Anterior cingulate cortex (tissue), 58 donors: ENCODE data around the gene ELMO3.

Experiments used
- DNase-seq, 58 donors: peaks; one replicate each; lab custom pipeline; 2025; lab: John Stamatoyannopoulos, UW

ELMO3 gene, protein sequence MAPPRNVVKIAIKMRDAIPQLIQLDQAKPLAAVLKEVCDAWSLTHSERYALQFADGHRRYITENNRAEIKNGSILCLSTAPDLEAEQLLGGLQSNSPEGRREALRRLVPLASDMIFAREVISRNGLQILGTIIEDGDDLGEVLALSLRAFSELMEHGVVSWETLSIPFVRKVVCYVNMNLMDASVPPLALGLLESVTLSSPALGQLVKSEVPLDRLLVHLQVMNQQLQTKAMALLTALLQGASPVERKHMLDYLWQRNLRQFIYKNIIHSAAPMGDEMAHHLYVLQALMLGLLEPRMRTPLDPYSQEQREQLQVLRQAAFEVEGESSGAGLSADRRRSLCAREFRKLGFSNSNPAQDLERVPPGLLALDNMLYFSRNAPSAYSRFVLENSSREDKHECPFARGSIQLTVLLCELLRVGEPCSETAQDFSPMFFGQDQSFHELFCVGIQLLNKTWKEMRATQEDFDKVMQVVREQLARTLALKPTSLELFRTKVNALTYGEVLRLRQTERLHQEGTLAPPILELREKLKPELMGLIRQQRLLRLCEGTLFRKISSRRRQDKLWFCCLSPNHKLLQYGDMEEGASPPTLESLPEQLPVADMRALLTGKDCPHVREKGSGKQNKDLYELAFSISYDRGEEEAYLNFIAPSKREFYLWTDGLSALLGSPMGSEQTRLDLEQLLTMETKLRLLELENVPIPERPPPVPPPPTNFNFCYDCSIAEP

DNA sequence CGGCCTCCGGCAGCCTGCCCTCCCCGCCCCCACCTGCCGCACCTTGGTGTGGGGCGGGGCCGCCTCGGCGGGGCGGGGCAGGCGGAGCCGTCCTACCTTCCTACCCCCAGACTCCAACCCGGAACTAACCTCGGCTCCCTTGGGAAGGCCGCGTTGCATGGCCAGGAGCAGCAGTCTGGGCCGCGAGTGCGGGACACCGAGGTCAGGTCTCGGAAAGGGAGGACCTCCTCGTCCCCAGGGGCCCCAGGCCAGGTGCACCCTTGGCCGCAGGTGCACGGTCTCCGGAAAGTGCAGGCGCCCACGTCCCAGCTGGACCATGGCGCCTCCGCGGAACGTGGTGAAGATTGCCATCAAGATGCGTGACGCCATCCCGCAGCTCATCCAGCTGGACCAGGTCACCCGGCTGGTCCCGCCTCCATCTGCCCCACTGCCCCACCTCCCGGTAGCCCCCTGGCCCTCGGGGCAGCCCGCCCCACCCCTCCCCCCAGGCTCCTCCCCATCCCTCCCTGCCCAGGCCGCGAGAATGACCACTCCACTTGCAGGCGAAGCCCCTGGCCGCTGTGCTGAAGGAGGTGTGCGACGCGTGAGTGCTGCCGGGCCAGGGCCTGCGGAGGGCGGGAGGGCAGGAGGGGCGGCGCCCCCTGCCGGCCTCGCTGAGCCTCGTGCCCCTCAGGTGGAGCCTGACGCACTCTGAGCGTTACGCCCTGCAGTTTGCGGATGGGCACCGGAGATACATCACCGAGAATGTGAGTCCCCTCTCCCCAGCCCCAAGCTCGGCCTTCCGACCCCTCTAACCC, at the start of gene ELMO3:
TSS of gene ELMO3 (plus strand) at position 121 of the 797 bp plus-strand sequence. CDS start at position 317, 196 bp downstream.
- no peak for DNase-seq

GRCh38 chr16:67149276-67150046, 49.5 kb upstream of the ELMO3 start:
- DNase-seq, result no peak

DNA sequence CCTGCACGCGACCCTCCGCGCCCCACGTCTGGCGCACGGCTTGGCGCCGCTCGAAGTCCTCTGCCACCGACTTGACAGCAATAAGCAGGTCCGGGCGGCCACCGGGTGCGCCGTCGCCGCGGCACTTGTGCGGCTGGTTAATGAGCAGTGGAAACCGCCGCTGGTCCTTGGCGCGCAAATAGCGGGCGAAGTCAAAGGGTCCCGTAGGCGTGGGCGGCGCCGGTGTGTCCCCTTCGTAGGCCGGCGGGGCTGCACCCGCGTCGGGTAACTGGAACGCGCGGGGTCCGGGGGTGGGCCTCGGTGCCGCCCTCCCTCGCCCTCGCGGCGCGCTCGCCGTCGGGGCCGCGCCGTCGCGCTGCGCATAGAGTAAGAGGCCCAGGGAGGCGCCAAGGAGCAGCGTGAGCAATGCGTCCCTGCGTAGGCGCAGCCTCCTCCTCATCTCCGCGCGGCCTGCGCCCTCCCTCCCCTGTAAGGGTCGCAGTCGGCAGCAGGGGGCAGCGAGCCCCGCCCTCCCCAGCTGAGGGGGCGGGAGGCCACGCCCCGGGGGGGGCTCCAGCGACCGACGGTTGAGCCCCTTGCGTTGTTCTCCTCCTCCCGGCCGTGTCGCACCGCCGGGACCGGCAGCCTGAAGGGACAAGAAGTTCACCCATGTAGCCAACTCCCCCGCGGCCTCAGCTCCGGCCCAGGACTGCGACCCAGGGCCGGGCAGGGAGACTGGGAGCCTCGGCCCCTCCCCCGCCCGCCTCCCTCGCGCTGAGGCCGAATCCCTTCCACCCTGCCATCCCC, 48.7 kb upstream of the ELMO3 start:
- DNase-seq, result peak in 4 of 58 donors; percentile 16 to 63 (median 50)

DNA sequence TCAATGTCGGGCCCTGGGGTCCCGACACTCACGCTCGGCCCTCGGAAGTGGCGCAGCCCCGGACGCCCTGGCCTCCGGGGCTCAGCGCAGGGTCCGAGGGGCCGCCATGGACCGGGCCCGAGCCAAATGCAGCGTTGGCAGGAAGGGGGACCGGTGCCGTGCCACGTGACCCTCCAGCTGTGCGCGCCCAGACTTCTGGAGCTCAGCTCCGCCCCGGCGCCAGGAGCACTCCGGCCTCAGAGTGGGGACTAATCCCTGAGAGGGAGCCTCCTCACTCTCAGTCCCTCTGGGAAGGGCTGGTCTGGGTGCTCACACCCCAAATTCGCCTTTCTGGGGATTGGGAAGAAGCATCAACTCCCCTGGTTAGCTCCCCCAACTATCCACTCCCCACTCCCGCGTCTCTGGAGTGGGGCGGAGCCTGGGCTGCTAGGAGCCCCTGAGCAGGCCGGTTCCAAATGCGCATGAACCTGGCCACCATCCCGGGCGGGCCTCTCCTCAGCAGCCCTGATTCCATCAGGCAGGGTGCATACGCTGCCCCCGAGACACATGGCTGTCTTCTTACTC, 48.0 kb upstream of the ELMO3 start, which contains the start of gene B3GNT9:
TSS of gene B3GNT9 (minus strand) at position 166 of the 564 bp plus-strand sequence. CDS start 513 bp downstream, outside the sequence.
- peak in 49 of 58 donors; percentile 33 to 84 (median 64) for DNase-seq

- no peak for DNase-seq
These were observed 47.4 kb upstream of the ELMO3 start for GRCh38 chr16:67151431-67152097.

GRCh38 chr16:67154578-67155294, 44.2 kb upstream of the ELMO3 start:
- peak in 1 of 58 donors; percentile 31 for DNase-seq

- peak in 54 of 58 donors; percentile 23 to 81 (median 62) for DNase-seq
These were observed 43.4 kb upstream of the ELMO3 start for GRCh38 chr16:67155295-67156142.

- DNase-seq, result no peak
These were observed 42.6 kb upstream of the ELMO3 start for GRCh38 chr16:67156143-67156844.

- DNase-seq, result no peak
These were observed 41.7 kb upstream of the ELMO3 start for GRCh38 chr16:67157106-67157748.

- no peak for DNase-seq
These were observed 40.9 kb upstream of the ELMO3 start for GRCh38 chr16:67157892-67158635.

DNA sequence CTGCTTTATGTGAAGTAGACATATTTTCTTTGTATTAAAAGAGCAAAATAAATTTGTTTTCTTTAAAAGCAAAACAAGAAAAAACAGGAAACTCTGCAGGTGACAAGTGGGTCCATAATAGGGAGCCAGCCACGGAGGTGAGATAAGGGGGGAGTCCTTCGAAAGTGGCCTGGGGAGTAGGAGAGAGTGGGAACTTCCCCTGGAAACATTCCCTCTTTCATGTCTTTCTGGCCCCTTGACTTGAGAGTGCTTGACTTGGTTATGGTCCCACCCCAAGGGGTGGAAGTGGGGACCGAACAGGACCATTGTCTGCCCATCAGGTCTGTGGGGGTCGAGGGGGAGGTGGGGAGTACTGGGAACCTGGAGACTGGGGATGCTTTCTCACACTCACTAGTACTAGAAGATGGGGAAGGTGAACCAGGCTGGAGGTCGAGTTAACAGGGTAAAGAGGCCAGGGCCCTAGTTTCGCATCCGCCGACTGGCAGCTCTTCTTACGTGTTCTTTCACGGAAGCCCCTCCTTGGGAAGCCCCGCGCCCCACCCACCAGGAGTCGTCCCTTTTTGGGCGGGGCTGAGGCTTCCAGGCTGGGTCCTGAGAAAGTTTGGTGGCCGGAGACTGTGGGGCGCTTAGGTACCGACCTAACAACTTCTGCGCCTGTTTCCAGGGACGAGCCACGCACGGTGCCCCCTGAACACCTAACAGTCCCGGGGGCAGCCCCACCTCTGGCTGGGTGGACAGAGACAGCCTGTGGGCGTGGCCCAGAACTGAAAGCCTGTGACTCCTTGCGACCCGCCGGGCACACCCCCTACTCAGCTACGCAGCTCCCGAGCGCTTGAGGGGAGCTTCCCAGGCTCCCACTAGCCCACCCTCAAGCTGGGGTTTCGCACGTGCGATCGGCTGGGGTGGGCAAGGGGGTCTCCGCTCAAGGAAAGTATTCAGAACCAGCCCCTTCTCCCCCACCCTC, 40.0 kb upstream of the ELMO3 start:
- no peak for DNase-seq

GRCh38 chr16:67161595-67162058, 37.3 kb upstream of the ELMO3 start:
- no peak for DNase-seq

DNA sequence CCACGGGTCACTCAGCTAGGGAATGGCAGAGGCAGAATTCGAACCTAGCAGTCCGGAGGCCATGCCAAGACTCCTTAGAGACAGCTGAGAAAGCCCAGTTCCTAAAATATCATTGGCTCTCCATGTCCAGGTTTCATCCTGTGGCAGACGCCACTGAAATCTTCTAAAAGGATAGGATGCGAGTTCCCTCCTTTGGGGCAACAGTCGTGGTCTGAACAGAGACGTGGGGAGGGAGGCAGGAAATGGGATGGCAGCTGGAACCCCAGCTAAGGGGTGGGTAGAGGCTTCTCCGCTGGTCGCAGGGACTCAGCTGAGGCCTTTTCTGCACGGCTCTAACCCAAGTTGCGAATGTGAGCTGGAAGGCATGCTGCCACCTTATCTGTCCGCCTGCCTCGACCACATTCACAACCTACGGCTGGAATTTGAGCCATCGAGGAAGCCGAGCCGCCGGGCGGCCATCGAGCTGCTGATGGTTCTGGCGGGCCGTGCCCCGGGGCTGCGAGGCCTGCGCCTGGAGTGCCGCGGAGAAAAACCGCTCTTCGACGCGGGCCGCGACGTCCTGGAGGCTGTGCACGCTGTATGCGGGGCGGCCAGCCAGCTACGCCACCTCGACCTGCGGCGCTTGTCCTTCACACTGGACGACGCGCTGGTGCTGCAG, 36.3 kb upstream of the ELMO3 start:
- DNase-seq, result no peak
